ENCODE results near the gene PDE1A. TPM values are rescaled to one million over a fixed set of nuclear protein-coding genes. Genes with fewer than 3 reads are reported as not detected.

PDE1A gene
- total RNA-seq, 1 donor from 2014 or later = 14.5 TPM

DNA sequence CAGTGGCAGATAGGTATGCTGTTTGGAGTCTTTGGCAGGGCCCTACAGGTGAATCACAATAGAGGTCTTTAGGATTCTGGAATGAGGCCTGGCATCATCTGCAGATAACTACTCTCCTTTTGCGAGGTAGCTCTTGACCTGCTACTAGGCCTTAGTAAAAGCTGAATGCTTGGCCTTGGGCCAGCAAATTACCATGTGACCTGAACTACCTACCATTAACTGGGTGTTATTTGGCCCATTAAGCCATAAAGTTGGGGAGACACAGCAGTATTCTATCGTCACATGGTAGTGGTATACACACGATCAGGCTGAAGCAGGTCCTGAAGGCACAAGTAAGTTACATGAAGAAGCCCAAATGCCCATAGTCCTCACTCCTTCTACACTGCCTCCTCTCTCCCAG is 263.0 kb downstream of the PDE1A start:
- no peaks in the 10 kb centered on the region for H3K9me3 ChIP-seq
- no peak for DNase-seq (ENCODE audit: extremely low spot score in 2 of 2)
- intact Hi-C loops (cut with DNase I) = no loop called here
- H3K27me3 ChIP-seq = no peaks in the 10 kb centered on the region
- no peaks in the 10 kb centered on the region for H3K4me1 ChIP-seq
- H3K27ac ChIP-seq = no peak overlapping the region
- no peaks in the 10 kb centered on the region for H3K36me3 ChIP-seq
- no peak overlapping the region for H3K4me3 ChIP-seq
- no peak for TF ChIP-seq CTCF (IDR thresholded peaks at IDR 0.05)

DNA sequence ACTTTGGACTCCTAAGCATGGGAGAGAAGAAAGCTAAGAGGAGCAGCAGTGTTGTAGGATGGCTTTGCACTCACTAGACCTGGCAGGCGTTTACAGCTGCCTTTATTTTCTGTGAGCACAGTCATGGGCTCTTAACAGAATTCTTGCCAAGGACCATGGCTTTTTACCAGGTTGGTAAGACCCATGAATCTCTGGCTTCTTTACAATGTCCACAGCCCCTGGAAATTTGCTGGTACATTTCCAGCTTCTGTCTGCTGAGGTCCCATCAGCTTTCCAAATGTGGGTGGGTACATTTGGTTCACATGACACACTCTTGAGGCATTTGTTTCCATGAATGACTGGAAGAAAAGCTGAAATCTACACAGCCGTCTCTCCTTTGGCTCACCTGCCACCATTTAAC is 278.5 kb downstream of the PDE1A start:
- no peaks in the 10 kb centered on the region for H3K36me3 ChIP-seq
- no peaks in the 10 kb centered on the region for H3K4me1 ChIP-seq
- H3K9me3 ChIP-seq = no peaks in the 10 kb centered on the region
- no peaks in the 10 kb centered on the region for H3K27me3 ChIP-seq
- no peak overlapping the region for H3K27ac ChIP-seq
- H3K4me3 ChIP-seq = no peak overlapping the region
- intact Hi-C loops (cut with DNase I) = no loop called here
- TF ChIP-seq POLR2AphosphoS5 (IDR thresholded peaks at IDR 0.05; ENCODE audit: insufficient read depth in 1 of 2, low read depth in 1 of 2) = no peak
- DNase-seq (ENCODE audit: extremely low spot score in 2 of 2) = no peak

GRCh38 chr2:182144776-182145165 is 282.1 kb downstream of the PDE1A start:
- Histone ChIP-seq H3K27me3 (no peaks in the 10 kb centered on the region), H3K36me3 (no peaks in the 10 kb centered on the region), H3K9me3 (no peaks in the 10 kb centered on the region), H3K4me1 (no peaks in the 10 kb centered on the region), H3K4me3 (no peak overlapping the region), H3K27ac (no peak overlapping the region)
- no peak for DNase-seq (ENCODE audit: extremely low spot score in 2 of 2)
- intact Hi-C loops (cut with DNase I) = no loop called here
- TF ChIP-seq CTCF (IDR thresholded peaks at IDR 0.05) = no peak
- TF ChIP-seq POLR2A (IDR thresholded peaks at IDR 0.05) = no peak
- no peak for TF ChIP-seq POLR2AphosphoS5 (IDR thresholded peaks at IDR 0.05; ENCODE audit: insufficient read depth in 1 of 2, low read depth in 1 of 2)

DNA sequence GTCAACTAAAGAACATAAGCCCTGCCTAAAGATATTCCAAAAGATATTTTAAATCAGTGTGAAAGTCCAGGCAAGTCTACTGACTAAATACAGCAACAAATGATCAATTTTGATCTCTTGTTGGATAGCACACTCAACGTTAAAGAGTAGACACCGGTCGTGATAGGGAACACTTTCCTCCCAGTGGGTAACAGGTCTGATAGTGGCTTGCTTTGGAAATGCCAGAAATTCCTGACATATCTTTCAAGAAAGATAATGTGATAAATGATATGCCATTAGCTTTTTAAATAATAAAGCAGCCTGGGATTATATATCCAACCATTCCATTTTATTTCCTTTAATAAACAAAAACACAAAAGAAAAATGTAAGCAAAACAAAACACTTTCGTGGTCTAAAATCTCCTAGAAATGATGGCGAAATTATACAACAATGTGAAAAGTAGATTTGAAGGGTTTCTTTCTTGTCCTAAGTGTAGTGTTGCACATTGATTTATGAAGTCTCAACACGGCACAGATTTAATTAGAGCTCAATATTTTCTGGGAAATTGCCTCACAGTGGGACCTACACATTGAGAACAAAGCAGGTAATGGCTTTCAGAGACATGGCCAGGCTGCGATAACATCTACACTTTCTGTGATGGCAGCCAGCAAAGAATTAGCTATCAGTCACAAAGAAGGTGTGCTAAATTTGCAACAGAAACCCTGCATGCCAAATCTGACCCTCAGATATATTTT is 282.6 kb downstream of the PDE1A start:
- no peaks in the 10 kb centered on the region for H3K36me3 ChIP-seq
- intact Hi-C loops (cut with DNase I) = no loop called here
- no peaks in the 10 kb centered on the region for H3K4me1 ChIP-seq
- H3K27ac ChIP-seq = no peak overlapping the region
- no peak for DNase-seq (ENCODE audit: extremely low spot score in 2 of 2)
- no peak overlapping the region for H3K4me3 ChIP-seq
- no peaks in the 10 kb centered on the region for H3K27me3 ChIP-seq
- no peak for TF ChIP-seq POLR2A (IDR thresholded peaks at IDR 0.05)
- TF ChIP-seq CTCF (IDR thresholded peaks at IDR 0.05) = no peak
- TF ChIP-seq POLR2AphosphoS5 (IDR thresholded peaks at IDR 0.05; ENCODE audit: insufficient read depth in 1 of 2, low read depth in 1 of 2) = no peak
- H3K9me3 ChIP-seq = no peaks in the 10 kb centered on the region

DNA sequence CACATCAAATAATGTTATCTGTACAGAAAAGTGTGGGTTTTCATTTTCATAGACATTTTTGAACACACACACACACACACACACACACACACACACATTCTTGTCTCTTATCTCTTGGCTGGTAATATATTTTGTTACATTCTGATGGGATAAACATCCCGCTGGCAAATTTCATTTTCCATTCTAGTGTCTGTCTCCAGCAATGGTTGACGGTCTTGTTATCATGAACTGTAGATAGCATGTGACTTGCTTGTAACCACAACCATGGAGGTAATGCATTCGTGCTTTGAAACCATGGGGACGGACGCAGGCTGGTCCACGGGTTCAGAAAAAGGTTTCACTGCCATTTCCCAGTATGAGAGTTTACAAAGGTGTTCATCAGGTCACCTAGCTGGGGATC is 284.8 kb downstream of the PDE1A start:
- no peak for DNase-seq (ENCODE audit: extremely low spot score in 2 of 2)
- intact Hi-C loops (cut with DNase I) = no loop called here
- TF ChIP-seq CTCF (IDR thresholded peaks at IDR 0.05) = no peak
- no peak for TF ChIP-seq POLR2AphosphoS5 (IDR thresholded peaks at IDR 0.05; ENCODE audit: insufficient read depth in 1 of 2, low read depth in 1 of 2)
- no peak for TF ChIP-seq POLR2A (IDR thresholded peaks at IDR 0.05)

More for the DNA sequence above, 284.8 kb downstream of the PDE1A start:
- H3K4me1 ChIP-seq = no peaks in the 10 kb centered on the region
- no peak overlapping the region for H3K4me3 ChIP-seq
- H3K36me3 ChIP-seq = no peaks in the 10 kb centered on the region
- H3K27me3 ChIP-seq = no peaks in the 10 kb centered on the region
- H3K9me3 ChIP-seq = no peaks in the 10 kb centered on the region
- no peak overlapping the region for H3K27ac ChIP-seq
